ENCODE data around the gene CLRN1. TPM values are rescaled to one million over a fixed set of nuclear protein-coding genes. Genes with fewer than 3 reads are reported as not detected.

The CLRN1 gene
- polyA plus RNA-seq, 3 donors: not detected

- no peak for DNase-seq
Observed at GRCh38 chr3:150978566-150979148, 6.1 kb upstream of the CLRN1 start.

- no peak for DNase-seq
Observed at GRCh38 chr3:150975992-150976368, 3.5 kb upstream of the CLRN1 start.

GRCh38 chr3:150975086-150975991 lies 2.8 kb upstream of the CLRN1 start:
- DNase-seq: no peak

- no peak for DNase-seq
Observed at GRCh38 chr3:150970665-150971324, 1.7 kb downstream of the CLRN1 start.

- DNase-seq: no peak
Observed at GRCh38 chr3:150968341-150969035, 4.0 kb downstream of the CLRN1 start.

GRCh38 chr3:150965436-150965835 lies 7.1 kb downstream of the CLRN1 start:
- DNase-seq: no peak

GRCh38 chr3:150961949-150962348 lies 10.6 kb downstream of the CLRN1 start:
- DNase-seq: no peak

- DNase-seq: no peak
Observed at GRCh38 chr3:150960708-150961684, 11.5 kb downstream of the CLRN1 start.

- DNase-seq: peak; percentile 81
Observed at GRCh38 chr3:150958683-150959082, 13.8 kb downstream of the CLRN1 start.

GRCh38 chr3:150956376-150956775 lies 16.2 kb downstream of the CLRN1 start:
- DNase-seq: no peak

- no peak for DNase-seq
Observed at GRCh38 chr3:150951923-150952322, 20.6 kb downstream of the CLRN1 start.

- no peak for DNase-seq
Observed at GRCh38 chr3:150945226-150946032, 27.1 kb downstream of the CLRN1 start.

GRCh38 chr3:150942221-150942620 lies 30.3 kb downstream of the CLRN1 start:
- DNase-seq: no peak

GRCh38 chr3:150936693-150937092 lies 35.8 kb downstream of the CLRN1 start:
- DNase-seq: no peak

- no peak for DNase-seq
Observed at GRCh38 chr3:150933473-150933995, 39.0 kb downstream of the CLRN1 start.

GRCh38 chr3:150931745-150932144 lies 40.8 kb downstream of the CLRN1 start:
- DNase-seq: no peak

GRCh38 chr3:150930839-150931238 lies 41.7 kb downstream of the CLRN1 start:
- DNase-seq: no peak

- no peak for DNase-seq
Observed at GRCh38 chr3:150928234-150928633, 44.3 kb downstream of the CLRN1 start.

GRCh38 chr3:150926328-150926727 lies 46.2 kb downstream of the CLRN1 start:
- DNase-seq: no peak

GRCh38 chr3:150925751-150926201 lies 46.8 kb downstream of the CLRN1 start:
- DNase-seq: peak; percentile 37

Measured in renal pelvis (tissue), 4 donors.